ENCODE results near the gene SLC38A1.

DNA sequence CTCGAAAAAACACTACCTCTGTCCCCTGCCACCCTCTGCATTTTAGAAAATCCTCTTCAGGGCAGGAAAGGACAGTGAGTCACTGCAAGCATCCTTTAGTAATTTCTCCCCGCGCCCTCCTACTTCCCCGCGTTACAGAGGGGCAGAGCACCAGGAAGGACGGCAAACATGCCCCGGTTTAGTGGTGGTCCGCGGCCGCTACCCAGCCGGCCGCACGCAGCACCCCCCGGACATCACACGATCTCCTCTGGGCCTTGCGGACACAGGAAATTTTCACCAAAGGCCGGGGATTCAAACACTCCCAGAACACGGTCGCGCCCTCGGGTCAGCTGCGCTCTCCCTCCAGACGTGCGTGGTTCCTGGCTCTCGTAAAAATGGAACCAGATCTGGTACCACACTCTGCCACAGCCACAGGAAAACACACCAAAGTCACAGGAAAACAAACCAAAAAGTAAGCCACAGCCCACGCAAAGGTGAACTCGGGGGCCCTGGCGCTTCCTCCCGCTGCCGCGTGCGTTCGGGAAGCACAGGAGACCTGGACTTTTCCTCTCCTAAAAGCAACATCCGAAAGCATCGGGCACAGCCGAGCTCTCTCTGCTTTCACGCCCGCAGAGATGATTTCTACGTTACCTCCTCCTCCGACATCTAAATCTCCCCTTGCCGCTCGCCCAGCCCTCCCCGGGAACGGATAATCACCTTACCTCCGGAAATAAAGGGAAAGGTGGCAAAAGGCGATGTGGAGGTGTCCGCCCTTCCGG is 839 bp downstream of the SLC38A1 start:
- no peak for TF ChIP-seq POLR2A (IDR thresholded peaks at IDR 0.05; ENCODE audit: low read depth, low read length)
- no peak for TF ChIP-seq TAF1 (IDR thresholded peaks at IDR 0.05; ENCODE audit: low read depth, low read length)
- TF ChIP-seq POLR2AphosphoS5 (IDR thresholded peaks at IDR 0.05; ENCODE audit: low read depth, low read length): no peak
- TF ChIP-seq POU2F2 (IDR thresholded peaks at IDR 0.05; ENCODE audit: low read depth, low read length): no peak
